Neural crest cell (in vitro differentiated cells): ENCODE data around the gene RTP3. TPM values are rescaled to one million over a fixed set of nuclear protein-coding genes. Genes with fewer than 3 reads are reported as not detected.
A peak's percentile ranks its signal among the peaks of the same experiment; 100 is the strongest.

Source experiments
- DNase-seq: peaks from one replicate; pipeline ENCODE4 v3.0.0; 2021; ENCODE audit warnings: low read depth, mixed read lengths, low spot score
- H3K27ac Mint-ChIP-seq: one replicate; pipeline ENCODE4 v1.8.0; 2021; ENCODE audit warnings: mild to moderate bottlenecking, mixed read lengths; ENCODE audit not compliant: unreplicated experiment
- H3K27me3 Mint-ChIP-seq: 2 replicates; pipeline ENCODE4 v1.8.0; 2021; ENCODE audit warnings: low read depth, mild to moderate bottlenecking, mixed read lengths
- H3K36me3 Mint-ChIP-seq: 2 replicates; pipeline ENCODE4 v1.8.0; 2021; ENCODE audit warnings: low read depth, mild to moderate bottlenecking, mixed read lengths
- H3K4me1 Mint-ChIP-seq: 2 replicates; pipeline ENCODE4 v1.8.0; 2021; ENCODE audit warnings: mixed read lengths
- H3K4me3 Mint-ChIP-seq: one replicate; pipeline ENCODE4 v1.8.0; 2021; ENCODE audit warnings: mild to moderate bottlenecking, mixed read lengths
- H3K9me3 Mint-ChIP-seq: 2 replicates; pipeline ENCODE4 v1.8.0; 2021; ENCODE audit warnings: mixed read lengths
- CTCF ChIP-seq: fragments of 200-600 bp; sonication (generic); conservative IDR thresholded peaks from 2 replicates; pipeline ENCODE4 v1.5.0; 2021; ENCODE audit warnings: antibody characterized with exemption, mild to moderate bottlenecking
- total RNA-seq: library from RNA; stranded (reverse); gene quantifications from 2 replicates; pipeline ENCODE4 v1.2.1, GENCODE V29; 2021

Gene RTP3
- total RNA-seq, 1 donor from 2014 or later = not detected

GRCh38 chr3:46469680-46470357, 28.0 kb upstream of the RTP3 start:
- peak overlapping the region; percentile 27 for H3K27ac Mint-ChIP-seq
- peaks cover 9% of the 10 kb centered on the region for H3K27me3 Mint-ChIP-seq
- no peaks in the 10 kb centered on the region for H3K4me1 Mint-ChIP-seq
- H3K9me3 Mint-ChIP-seq = peaks cover 9% of the 10 kb centered on the region
- TF ChIP-seq CTCF = no peak
- DNase-seq = no peak
- no peak overlapping the region for H3K4me3 Mint-ChIP-seq
- H3K36me3 Mint-ChIP-seq = peaks cover under 1% of the 10 kb centered on the region

- peaks cover 18% of the 10 kb centered on the region for H3K9me3 Mint-ChIP-seq
- no peak overlapping the region for H3K27ac Mint-ChIP-seq
- H3K27me3 Mint-ChIP-seq = peaks cover 13% of the 10 kb centered on the region
- no peaks in the 10 kb centered on the region for H3K4me1 Mint-ChIP-seq
- no peak overlapping the region for H3K4me3 Mint-ChIP-seq
- DNase-seq = no peak
- H3K36me3 Mint-ChIP-seq = peaks cover 5% of the 10 kb centered on the region
- TF ChIP-seq CTCF = no peak
These were observed 26.9 kb upstream of the RTP3 start for GRCh38 chr3:46470831-46471230.

GRCh38 chr3:46471371-46471914, 26.3 kb upstream of the RTP3 start:
- H3K27ac Mint-ChIP-seq = no peak overlapping the region
- no peak for TF ChIP-seq CTCF
- no peak overlapping the region for H3K4me3 Mint-ChIP-seq
- H3K27me3 Mint-ChIP-seq = peaks cover 13% of the 10 kb centered on the region
- peaks cover 5% of the 10 kb centered on the region for H3K36me3 Mint-ChIP-seq
- H3K4me1 Mint-ChIP-seq = no peaks in the 10 kb centered on the region
- peaks cover 18% of the 10 kb centered on the region for H3K9me3 Mint-ChIP-seq
- DNase-seq = no peak

GRCh38 chr3:46472736-46473135, 25.0 kb upstream of the RTP3 start:
- no peak overlapping the region for H3K27ac Mint-ChIP-seq
- peaks cover under 1% of the 10 kb centered on the region for H3K4me1 Mint-ChIP-seq
- no peak overlapping the region for H3K4me3 Mint-ChIP-seq
- no peak for TF ChIP-seq CTCF
- peaks cover 13% of the 10 kb centered on the region for H3K27me3 Mint-ChIP-seq
- DNase-seq = no peak
- H3K9me3 Mint-ChIP-seq = peaks cover 18% of the 10 kb centered on the region
- H3K36me3 Mint-ChIP-seq = peaks cover 5% of the 10 kb centered on the region

- peaks cover 5% of the 10 kb centered on the region for H3K36me3 Mint-ChIP-seq
- no peak for DNase-seq
- no peak for TF ChIP-seq CTCF
- no peak overlapping the region for H3K4me3 Mint-ChIP-seq
- no peak overlapping the region for H3K27ac Mint-ChIP-seq
- peaks cover 32% of the 10 kb centered on the region for H3K4me1 Mint-ChIP-seq
- peaks cover 20% of the 10 kb centered on the region for H3K9me3 Mint-ChIP-seq
- peaks cover 18% of the 10 kb centered on the region for H3K27me3 Mint-ChIP-seq
These were observed 20.6 kb upstream of the RTP3 start for GRCh38 chr3:46477145-46477544.
